ENCODE results near the gene CDKN2B.

The CDKN2B gene

DNA sequence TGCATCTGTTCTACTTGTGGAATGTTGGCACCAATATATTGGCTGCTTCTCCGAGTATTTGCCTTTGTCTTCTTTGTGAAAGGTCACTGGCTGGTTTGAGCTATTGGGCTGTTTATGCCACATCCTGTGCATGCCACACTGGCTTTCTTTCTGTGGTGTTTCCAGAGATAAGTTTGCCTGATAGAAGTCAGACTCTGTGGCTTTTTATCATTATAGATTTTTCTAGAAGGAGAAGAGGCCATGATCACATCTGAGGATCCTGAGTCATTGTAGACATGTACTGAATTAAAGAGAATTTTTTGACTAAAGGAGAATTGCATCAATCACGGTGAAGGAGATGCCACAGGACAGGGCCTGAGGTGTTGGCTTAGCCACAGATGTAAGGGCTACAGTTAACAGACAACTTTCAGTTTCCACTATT lies 26.5 kb upstream of the CDKN2B start:
- DNase-seq = no peak

DNA sequence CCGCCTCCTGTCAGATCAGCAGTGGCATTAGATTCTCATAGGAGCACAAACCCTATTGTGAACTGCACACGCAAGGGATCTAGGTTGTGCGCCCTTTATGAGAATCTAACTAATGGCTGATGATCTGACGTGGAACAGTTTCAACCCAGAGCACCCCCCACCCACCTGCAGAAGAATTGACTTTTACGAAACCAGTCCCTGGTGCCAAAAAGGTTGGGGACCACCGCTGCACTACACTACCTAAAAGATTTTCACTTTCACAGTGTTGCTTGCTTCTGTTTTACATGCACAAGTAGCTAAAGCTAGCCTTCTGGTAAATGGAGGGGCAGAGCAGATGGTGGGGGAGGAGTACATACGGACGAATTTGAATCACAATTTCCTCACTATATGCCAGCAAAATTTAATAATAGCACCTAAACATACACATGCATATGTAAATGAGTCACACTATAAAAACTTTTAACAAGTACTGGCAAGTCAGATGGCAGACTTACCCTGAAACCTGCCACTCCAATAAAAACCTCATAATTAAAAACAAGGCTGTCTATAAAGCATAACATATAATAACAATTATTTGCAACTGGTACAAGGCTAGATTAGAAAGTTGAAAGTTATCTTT lies 24.0 kb upstream of the CDKN2B start:
- no peak for DNase-seq

DNA sequence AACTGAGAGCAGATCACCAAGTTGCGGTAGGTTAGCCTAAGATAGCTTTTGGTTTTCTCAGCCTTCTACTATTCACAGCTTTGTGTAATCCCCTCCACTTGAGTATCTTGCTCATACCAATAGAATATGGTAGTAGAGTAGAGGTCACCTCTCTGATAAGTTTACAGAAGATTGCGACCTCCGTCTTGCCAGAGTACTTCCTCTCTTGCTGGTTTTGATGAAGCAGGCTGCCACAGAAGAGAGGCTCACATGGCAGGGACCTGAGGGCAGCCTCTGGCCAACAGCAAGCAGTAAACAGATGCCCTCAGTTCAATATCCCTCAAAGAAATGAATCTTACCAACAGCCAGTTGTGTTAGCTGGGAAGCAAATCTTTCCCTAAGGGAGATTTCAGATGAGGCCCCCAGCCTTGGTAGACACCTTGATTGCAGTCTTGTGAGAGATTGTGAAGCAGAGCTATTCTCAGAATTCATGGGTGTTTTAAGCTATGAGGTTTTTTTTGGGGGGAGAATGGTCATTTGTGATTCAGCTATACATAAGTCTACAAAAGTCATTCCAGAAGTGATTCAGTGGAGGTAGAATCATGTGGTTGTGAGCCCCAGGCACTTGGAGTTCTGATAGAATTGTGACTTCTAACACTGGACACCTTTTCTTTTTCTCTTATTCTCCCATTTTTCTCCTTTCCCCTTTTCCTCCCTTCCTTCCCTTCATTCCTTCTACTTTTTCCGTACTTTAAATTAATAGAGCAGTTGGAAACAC lies 22.7 kb upstream of the CDKN2B start:
- no peak for DNase-seq

DNA sequence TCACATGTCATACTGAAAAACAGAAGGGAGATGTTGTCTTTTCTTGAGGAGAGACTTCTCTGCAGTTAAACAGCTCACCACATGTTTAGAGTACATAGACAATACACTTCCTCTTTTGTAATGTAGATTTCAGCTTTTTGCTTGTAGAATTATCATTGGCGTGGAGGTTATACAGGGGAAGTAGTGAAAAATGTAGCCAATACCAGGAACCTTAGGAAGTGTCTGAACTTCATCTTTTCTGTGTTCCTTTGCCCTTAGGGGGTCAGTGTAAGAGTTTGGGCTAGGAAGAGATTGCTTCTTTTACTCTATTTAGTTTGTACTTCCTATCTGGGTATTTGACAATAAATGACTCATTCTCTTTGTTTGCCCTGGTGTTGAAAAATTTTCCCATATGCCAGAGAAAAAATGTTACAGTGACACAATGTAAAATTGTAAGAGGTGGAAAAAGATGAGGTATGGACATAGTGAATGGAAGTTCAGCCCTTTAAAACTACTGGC lies 21.0 kb upstream of the CDKN2B start:
- DNase-seq = no peak

DNA sequence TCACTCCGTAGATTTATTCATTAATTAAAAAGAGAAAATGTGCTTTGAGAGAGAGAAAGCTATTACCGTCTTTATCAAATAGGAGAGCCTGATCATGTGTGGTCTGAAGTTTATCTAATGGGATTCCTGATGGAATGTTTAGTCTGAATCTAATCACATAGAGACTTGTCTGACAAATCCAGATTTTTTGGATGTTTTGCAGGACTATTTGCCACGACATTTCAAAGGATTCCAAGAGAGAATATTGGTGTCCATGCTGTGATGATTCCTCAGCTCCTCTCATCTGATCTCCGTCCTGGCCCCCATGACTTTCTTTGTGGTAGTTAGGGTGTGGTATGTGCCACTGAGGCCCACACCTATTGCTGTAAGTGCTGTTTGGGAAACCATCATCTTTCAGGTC lies 20.1 kb upstream of the CDKN2B start:
- DNase-seq = no peak

DNA sequence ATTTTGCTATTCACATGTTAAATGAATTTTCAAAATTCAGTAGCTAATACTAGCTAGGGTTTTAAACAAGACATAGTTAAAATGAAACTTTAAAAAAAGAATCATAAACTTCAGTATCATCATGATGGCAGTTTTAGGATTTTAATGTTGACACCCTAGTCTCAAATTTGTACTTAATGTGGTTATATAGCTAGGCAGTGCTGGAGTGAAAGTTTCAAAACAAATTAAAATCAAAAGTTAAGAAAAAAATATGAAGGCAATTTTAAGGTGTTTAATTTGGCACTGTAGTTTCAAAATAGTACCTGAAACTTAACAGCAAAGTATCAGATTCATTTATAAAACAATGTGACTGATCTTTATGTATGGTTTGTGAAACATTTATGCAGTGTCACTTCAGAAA lies 19.3 kb upstream of the CDKN2B start:
- no peak for DNase-seq

DNA sequence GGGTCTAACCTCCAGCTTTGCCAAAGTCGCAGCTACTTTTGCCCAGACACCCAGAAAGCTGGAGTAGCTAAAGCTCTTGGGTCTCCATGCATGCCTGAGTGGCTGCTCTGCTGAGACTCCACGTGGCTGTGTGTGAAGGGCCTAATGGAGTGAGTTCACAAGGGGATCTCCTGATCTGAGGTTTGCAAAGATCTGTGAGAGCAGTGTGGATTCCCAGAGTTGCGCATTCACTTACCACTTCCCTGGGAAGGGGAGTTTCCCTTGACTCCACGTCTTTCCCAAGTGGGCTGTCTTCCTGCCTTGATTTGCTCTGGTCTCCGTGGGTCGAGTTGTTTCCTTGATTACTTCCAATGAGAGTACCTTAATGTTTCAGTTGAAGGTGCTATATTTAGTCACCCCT lies 17.6 kb upstream of the CDKN2B start:
- DNase-seq = no peak

DNA sequence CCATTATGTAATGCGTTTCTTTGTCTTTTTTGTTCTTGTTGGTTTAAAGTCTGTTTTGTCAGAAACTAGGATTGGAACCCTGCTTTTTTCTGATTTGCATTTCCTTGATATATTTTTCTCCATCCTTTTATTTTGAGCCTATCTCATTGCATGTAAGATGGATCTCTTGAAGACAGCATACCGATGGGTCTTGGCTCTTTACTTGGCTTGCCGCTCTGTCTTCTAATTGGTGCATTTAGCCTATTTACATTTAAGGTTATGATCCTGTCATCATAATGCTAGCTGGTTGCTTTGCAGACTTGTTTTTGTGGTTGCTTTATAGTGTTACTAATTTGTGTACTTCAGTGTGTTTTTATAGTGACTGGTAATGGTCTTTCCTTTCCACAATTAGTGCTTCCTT lies 13.3 kb upstream of the CDKN2B start:
- DNase-seq = no peak

DNA sequence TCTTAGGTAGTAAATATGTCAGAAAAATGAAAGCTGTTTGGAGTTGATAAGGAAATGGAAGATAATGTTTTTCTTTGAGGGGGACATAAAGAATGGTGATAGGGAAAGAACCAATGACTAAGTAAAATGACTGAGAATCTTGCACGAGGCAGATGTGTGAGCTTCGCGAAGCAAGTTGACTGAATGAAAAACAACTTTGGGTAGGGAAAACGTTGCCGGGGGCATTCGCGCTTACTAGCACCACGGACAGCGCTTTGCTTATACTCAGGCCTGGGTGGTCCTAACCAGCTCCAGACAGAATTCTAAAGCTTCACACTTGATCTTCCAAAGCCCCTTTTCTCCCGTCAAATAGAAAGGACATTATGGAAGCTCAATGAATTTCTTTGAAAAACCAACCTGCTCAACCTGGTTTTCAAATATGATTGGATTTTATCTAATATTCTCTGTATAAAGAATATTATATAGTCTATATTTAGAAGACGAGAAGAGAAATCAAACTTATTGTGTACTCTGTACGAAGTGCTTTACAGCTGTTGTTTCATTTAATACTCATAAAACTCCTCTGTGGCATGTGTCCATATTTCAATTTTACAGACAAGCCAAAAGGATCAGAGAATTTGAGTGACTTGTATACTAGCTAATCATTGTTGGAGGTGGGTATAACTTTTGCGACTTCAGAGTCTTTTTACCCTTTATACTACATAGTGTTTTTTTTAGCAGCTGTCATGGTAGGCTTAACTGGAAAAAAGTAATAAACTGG lies 1.9 kb upstream of the CDKN2B start:
- DNase-seq = no peak

DNA sequence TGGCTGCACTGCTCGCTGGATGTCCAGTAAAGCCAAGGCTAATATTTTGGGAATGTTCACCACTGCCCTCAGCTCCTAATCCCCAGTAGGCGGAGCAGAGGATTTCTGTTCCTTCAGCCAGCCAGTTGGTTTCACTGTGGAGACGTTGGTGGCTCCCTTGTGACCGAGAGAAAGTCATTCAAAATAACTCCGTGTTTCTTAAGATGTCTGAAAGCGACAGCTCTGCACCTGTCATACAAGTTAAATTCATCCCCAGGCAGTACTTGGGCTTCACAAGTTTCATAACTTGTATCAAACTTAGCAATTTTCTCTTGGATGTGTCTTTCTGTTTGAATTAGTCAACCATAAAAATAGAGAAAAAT lies 382 bp upstream of the CDKN2B start:
- no peak for DNase-seq

DNA sequence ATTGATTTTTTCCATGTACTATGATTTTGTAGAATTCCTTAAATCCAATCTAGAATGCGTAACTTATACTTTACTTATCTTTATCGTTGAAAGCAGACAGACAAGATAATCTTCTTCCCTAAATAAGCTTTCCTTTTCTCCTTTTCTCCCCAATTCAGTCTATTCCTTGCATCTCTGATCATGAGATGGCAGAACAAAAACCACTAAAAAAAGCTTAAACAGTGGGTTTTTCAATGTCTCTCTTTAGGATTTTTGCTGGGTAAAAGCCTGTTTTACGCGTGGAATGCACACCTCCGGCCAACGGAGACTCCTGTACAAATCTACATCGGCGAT lies 755 bp downstream of the CDKN2B start:
- DNase-seq = no peak

DNA sequence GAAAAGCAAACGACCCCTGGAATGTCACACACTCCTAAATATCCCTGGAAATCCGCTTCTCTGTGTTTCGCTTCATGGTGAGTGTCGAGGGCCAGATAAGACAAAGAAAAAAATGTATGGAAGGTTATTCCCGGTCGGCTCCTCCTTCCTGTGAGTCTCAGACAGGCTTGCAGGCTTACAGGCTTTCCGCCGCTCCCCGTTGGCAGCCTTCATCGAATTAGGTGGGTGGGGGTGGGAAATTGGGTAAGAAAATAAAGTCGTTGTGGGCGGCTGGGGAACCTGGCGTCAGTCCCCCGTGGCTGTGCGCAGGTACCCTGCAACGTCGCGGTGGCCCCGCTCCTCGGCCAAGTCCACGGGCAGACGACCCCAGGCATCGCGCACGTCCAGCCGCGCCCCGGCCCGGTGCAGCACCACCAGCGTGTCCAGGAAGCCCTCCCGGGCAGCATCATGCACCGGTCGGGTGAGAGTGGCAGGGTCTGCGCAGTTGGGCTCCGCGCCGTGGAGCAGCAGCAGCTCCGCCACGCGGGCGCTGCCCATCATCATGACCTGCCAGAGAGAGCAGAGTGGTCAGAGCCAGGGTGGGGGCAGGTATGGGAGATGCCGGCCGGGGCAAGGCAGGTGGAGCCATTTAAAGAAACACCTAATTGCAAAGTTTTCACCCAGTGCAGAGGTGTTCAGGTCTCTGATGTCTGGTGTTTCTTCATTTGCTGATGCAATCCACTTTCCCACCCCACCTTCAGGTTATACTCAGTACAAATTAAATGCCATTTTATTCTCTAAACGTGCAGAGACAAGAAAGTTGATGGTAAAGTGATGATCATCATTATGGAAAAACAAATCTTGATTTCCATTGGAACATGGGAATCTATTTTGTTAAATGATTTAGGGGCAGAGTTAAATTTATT lies 3.2 kb downstream of the CDKN2B start:
- DNase-seq = no peak

DNA sequence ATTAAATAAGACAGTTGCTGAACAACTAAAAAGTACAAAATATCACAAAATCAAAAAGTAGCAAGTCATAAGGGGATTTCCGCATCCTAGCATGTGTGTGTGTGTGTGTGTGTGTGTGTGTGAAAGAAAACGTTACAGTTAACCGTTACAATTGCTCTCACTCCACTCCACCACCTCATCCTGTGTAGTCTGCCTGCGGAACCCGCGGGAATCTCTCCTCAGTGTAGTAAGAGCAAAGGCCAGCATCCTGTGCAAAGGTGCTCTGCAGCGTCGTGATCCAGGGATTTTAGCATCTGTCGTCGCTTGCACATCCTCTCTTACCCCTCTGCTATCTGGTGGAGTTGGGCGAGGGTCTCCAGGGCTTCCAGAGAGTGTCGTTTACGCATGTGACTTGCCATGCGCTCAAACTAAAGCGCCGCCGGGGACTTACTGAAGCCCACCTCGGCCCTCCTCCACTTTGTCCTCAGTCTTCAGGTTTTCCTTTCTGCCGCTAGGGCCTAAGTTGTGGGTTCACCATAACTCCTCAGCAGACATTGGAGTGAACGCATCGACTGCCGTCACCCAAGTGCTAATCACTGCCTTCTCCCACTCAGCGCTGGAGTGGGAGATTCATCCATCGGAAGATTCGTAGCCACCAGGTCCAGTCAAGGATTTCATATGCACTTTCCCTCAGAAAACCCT lies 3.9 kb downstream of the CDKN2B start:
- DNase-seq = no peak

DNA sequence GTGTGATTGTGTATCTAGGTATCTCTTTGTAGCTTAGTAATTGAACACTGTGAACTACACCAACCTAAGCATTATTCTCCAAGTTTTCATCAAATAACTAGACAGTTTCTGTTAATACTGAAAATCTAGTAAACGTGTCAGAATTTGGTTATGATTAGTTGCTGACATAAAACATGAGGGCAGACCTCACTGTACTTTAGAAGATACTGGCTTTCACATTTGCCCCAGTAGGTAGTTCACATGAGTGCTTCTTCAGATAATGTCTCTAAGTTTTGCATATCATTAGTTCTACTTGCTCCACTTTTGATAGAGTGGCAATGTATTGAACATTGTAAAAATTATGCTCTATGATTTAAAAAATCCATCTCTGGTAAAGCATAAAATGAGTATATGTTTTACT lies 7.1 kb downstream of the CDKN2B start:
- DNase-seq = no peak

DNA sequence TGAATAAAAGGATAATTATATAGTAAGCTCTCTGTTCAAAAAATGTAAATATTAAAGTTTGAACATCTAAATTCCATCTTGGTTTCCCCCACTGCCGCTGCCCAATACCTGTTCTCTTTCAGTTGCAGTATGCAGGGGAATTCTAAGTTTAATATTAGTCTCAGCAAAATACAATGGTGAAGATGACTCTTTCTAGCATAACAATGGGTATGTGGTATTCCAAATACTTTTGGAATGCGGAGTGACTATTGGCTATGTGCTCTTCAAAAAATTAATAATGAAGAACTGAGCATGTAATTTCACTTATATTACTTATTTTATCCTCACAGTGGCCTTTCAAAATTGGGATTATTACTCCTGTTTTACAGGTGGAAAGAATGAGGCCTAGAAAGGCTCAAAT lies 11.1 kb downstream of the CDKN2B start:
- no peak for DNase-seq

DNA sequence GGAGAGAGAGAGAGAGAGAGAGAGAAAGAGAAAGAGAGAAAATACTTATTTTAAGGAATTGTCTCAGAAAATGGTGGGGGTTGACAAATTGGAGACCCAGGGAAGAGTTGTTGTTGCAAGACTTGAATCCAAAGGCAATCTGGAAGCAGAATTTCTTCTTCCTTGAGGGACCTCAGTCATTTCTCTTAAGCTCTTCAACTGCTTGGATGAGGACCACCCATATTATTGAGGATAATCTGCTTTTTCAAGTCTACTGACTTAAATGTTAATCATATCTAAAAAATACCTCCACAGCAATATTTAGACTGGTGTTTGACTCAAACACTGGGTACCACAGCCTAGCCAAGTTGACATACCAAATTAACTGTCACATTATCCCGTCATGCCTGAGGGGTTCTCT lies 11.6 kb downstream of the CDKN2B start:
- no peak for DNase-seq

DNA sequence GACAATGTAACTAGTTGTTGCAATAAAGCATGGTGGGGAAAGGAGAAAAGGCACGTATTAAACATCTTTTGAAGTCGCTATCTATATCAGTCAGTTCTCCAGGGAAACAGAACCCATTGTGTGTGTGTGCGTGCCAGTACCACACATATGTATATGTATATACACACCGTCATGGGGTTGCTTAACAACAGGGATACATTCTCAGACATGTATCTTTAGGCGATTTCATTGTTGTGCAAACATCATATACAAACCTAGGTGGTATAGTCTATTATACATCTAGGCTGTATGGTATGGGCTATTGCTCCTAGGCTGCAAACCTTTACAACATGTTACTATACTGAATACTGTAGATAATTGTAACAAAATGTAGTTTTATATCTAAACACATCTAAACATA lies 12.2 kb downstream of the CDKN2B start:
- DNase-seq = no peak

DNA sequence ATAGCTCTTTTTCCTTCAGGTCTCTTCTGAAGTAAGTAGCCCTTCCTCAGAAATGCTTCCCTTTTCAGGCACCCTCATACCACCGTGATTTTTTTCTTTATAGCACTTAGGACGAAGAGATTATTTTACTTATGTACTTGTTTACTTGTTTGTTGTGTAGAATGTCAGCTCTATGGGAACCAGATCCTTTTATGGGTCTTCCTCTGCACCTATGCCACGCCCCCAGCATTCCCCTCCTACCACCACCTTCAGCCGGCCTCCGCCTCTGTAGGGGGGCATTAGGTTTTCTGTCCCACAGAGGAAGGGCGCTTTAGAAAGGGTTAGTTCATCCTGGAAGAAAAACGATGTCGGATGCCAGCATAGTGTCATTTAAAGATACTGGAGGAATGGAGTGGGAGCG lies 12.7 kb downstream of the CDKN2B start:
- no peak for DNase-seq

DNA sequence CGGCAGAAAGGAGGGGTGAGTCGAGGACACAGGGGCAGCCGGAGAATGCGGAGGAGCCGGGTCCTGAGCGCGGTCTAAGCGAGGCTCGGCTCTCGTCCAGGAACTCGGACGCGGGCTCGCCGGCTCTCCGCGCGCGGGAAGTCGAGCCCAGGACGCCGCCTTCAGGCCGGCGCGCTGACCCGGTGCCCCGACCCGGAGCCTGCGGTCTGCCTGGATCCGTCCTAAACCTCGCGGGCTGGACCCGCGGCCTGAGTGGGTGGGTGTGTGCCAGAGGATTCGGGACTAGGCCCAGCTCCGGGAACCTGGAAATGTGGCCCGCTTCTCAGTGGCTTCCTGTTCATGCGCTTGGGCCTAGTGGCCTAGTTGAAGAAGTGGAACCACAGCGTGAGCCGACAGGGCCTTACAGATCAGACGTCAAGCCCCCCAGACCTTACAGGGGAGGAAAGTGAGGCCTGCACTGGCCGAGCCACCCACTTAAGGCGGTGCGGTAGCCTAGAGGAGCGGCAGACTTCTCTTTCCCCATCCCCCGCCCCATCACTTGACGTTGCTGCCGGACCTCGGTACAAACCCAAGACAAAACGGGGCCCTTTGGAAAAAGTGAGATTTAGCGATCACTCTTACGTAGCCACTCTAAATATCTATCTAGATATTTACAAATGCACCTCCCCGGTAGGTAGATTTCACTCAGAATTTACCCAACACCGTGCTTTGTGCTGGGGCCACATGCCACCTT lies 13.3 kb downstream of the CDKN2B start:
- peak in 7 of 51 donors; percentile 15 to 45 (median 32) for DNase-seq

DNA sequence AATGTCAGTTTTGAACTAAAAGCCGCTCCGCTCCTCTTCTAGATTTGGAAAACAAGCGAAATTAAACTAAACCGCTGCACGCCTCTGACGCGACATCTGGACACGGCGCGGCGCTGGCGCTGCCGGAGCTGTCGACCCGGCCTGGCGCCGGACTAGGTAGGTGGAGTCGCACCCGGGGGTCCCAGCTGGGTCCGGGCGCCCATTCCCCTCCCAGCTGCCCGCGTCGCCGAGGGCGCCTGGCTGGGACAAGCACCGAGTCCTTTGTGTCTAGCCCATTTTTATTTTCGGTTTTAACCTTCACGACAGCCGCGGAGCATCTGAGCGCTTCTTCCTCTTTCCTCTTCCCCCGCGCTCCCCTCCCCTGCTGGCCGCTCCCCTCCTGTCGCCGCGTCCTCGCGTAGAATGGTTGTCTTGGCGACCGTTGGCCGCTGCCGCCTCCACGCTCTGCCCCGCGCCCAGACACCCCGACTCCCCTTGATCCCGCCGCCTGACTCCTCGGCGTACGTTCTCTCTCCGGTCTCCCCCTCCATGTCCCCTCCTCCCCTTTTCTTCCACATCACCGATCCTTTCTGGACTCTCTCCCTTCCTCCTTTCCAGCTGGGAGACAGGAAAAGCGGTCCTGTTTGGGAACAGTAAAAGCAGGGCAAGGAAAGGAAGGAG lies 14.0 kb downstream of the CDKN2B start:
- DNase-seq = peak in 25 of 51 donors; percentile 12 to 67 (median 31)
